DND-41 (cell line): ENCODE results near the gene CPNE5.

Source experiments
- CTCF ChIP-seq: IDR thresholded peaks from 2 replicates; pipeline ENCODE4 v1.5.1; 2012; ENCODE audit warnings: borderline replicate concordance, low read length, moderate library complexity, mild to moderate bottlenecking; ENCODE audit not compliant: poor library complexity, severe bottlenecking; ENCODE audit errors: extremely low read depth
- EZH2 ChIP-seq: IDR thresholded peaks from 3 replicates; pipeline ENCODE4 v1.6.1; 2012; ENCODE audit warnings: borderline replicate concordance, low read depth, mild to moderate bottlenecking, moderate library complexity, low read length, inconsistent platforms; ENCODE audit not compliant: severe bottlenecking

DNA sequence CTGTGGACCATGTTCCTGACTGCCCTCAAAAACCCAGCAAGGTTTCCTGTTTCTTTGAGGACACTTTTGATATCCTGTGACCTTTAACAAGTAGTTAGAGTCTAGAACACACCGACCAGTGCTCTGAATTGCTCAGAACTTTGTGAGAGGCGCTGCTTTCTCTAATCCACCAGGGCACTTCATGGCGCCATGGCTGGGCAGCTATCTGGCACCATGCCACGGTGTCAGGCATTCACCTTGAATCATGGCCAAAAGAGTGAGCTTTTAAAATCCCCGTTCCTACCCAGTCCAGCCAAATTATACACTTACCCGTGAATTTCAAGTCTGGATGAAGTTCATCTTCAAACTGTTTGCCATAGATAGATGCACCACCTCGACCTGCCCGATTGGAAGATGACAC, 17.0 kb upstream of the CPNE5 start:
- no peak for TF ChIP-seq EZH2
- TF ChIP-seq CTCF, result no peak
